ENCODE data around the gene ATP10A. TPM values are rescaled to one million over a fixed set of nuclear protein-coding genes. Genes with fewer than 3 reads are reported as not detected.

ATP10A gene
- total RNA-seq, 1 experiment from 2014 or later, result 3.0 TPM

DNA sequence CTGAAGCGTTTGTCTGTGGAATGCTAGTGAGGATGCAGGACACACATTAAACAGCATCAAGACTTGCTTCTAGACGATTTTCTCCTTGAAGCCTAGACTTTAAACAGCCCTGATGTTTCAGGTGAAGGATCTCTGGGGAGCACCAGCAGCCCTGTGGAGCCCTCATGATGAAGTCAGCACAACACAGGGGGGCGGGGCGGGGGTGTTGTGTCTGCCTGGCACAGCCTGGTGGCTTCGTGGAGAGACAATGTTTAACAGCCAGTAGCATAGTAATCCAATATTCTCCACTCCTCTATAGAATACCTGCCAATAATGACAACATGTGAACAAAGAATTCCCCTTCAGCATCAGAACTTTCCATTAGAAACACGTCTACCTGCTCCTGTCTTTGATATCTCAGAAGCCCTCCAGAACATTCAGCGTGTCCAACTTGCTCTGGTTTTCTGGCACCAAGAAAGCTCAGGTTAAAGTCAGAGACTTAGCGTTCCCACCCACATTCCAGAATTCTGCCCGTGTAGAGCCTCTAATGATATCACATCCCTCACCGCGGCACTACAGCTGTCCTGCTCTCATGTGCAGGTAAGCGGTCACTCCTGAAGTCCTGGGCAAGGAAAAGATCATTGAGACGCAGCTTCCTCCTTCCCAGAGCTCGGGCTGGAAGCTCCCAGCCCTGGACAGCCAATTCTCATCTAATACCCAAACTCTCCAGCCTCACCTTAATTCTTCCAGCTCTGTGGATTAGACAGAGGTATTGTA is 98.0 kb downstream of the ATP10A start:
- Mint-ChIP-seq H3K27ac (ENCODE audit: unreplicated experiment) (no peak overlapping the region), H3K27me3 (ENCODE audit: unreplicated experiment) (no peaks in the 10 kb centered on the region), H3K36me3 (ENCODE audit: insufficient read depth, unreplicated experiment) (no peaks in the 10 kb centered on the region), H3K4me3 (ENCODE audit: low read depth, unreplicated experiment) (no peak overlapping the region), H3K4me1 (ENCODE audit: low read depth, unreplicated experiment) (no peaks in the 10 kb centered on the region), H3K9me3 (ENCODE audit: low read depth, unreplicated experiment) (no peaks in the 10 kb centered on the region)
- TF ChIP-seq, protein P1, sequence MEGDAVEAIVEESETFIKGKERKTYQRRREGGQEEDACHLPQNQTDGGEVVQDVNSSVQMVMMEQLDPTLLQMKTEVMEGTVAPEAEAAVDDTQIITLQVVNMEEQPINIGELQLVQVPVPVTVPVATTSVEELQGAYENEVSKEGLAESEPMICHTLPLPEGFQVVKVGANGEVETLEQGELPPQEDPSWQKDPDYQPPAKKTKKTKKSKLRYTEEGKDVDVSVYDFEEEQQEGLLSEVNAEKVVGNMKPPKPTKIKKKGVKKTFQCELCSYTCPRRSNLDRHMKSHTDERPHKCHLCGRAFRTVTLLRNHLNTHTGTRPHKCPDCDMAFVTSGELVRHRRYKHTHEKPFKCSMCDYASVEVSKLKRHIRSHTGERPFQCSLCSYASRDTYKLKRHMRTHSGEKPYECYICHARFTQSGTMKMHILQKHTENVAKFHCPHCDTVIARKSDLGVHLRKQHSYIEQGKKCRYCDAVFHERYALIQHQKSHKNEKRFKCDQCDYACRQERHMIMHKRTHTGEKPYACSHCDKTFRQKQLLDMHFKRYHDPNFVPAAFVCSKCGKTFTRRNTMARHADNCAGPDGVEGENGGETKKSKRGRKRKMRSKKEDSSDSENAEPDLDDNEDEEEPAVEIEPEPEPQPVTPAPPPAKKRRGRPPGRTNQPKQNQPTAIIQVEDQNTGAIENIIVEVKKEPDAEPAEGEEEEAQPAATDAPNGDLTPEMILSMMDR (IDR thresholded peaks at IDR 0.05; ENCODE audit: unreplicated experiment), result no peak
- no TSS peak for BruUV-seq (replicated peaks)
- DNase-seq, result no peak
- CTCF ChIA-PET, result no interaction called here
- intact Hi-C loops (cut with micrococcal nuclease; ENCODE audit: unreplicated experiment), result no loop called here

DNA sequence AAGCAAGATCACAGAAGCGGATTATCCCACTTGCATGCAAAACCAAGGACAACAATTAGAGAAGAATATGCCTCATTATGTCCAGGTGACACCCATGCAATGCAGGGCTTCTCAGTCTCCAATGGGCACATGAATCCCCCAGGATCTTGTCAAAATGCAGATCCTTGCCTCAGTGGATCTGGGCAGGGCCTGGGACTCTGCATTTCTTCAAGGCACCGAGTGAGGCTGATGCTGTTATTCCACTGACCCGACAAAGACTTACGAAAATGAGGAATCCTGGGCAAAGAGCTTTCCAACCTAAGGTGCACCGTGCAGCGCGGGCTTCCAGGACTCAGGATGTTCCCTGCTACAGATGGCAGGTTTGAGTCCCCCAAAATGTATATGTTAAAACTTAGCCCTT is 99.2 kb downstream of the ATP10A start:
- DNase-seq, result no peak
- BruUV-seq (replicated peaks), result no TSS peak
- Mint-ChIP-seq H3K9me3 (ENCODE audit: low read depth, unreplicated experiment) (no peaks in the 10 kb centered on the region), H3K4me1 (ENCODE audit: low read depth, unreplicated experiment) (no peaks in the 10 kb centered on the region), H3K36me3 (ENCODE audit: insufficient read depth, unreplicated experiment) (no peaks in the 10 kb centered on the region), H3K27me3 (ENCODE audit: unreplicated experiment) (no peaks in the 10 kb centered on the region), H3K4me3 (ENCODE audit: low read depth, unreplicated experiment) (no peak overlapping the region), H3K27ac (ENCODE audit: unreplicated experiment) (no peak overlapping the region)
- CTCF ChIA-PET, result no interaction called here
- TF ChIP-seq, protein P1 (IDR thresholded peaks at IDR 0.05; ENCODE audit: unreplicated experiment), result no peak
- intact Hi-C loops (cut with micrococcal nuclease; ENCODE audit: unreplicated experiment), result no loop called here

DNA sequence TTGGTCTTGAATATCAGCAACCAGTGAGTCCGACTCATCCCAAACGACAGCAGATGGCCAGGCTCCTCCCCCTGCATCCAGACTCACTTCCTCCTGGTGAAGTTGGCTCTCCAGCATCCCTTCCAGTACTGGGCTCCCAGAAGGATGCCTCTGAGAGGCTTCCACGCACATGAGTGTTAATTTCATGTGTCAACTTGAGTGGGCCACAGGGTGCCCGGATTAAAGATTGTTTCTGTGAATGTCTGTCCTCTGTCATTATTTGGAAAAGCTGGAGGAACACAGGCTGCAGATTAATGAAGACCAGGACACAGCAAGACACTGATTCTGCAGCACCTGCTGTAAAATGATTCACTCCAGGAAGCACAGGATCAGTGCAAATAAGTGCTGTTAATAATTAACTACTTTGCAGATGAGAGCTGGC is 99.8 kb downstream of the ATP10A start:
- DNase-seq, result peak; percentile 2
- no peaks in the 10 kb centered on the region for H3K36me3 Mint-ChIP-seq (ENCODE audit: insufficient read depth, unreplicated experiment)
- TF ChIP-seq, protein P1 (IDR thresholded peaks at IDR 0.05; ENCODE audit: unreplicated experiment), result no peak
- no peaks in the 10 kb centered on the region for H3K27me3 Mint-ChIP-seq (ENCODE audit: unreplicated experiment)
- CTCF ChIA-PET, result no interaction called here
- no peaks in the 10 kb centered on the region for H3K4me1 Mint-ChIP-seq (ENCODE audit: low read depth, unreplicated experiment)
- H3K4me3 Mint-ChIP-seq (ENCODE audit: low read depth, unreplicated experiment), result no peak overlapping the region
- intact Hi-C loops (cut with micrococcal nuclease; ENCODE audit: unreplicated experiment), result no loop called here
- BruUV-seq (replicated peaks), result no TSS peak
- no peaks in the 10 kb centered on the region for H3K9me3 Mint-ChIP-seq (ENCODE audit: low read depth, unreplicated experiment)
- H3K27ac Mint-ChIP-seq (ENCODE audit: unreplicated experiment), result no peak overlapping the region

DNA sequence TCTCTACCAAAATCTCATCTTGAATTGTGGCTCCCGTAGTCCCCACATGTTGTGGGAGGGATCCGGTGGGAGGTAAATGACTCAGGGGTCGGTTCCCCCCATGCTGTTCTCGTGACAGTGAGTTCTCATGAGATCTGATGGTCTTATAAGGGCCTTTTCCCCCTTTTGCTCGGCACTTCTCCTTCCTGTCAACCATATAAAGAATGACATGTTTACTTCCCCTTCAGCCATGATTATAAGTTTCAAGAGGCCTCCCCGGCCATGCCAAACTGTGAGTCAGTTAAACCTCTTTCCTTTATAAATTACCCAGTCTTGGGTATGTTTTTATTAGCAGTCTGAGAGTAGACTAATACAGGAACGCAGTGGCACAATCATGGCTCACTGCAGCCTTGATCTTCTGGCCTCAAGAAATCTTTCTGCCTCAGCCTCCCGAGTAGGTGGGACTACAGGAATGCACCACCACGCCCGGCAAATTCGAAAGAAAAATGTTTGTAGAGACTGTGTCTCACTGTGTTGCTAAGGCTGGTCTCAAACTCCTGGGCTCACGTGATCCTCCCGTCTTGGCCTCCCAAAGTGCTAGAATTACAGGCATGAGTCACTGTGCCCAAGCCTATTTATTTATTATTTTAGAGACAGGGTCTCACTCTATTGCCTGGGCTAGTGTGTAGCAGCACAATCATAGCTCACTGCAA is 101.0 kb downstream of the ATP10A start:
- CTCF ChIA-PET, result no interaction called here
- H3K4me1 Mint-ChIP-seq (ENCODE audit: low read depth, unreplicated experiment), result no peaks in the 10 kb centered on the region
- TF ChIP-seq, protein P1 (IDR thresholded peaks at IDR 0.05; ENCODE audit: unreplicated experiment), result no peak
- H3K27ac Mint-ChIP-seq (ENCODE audit: unreplicated experiment), result no peak overlapping the region
- H3K4me3 Mint-ChIP-seq (ENCODE audit: low read depth, unreplicated experiment), result no peak overlapping the region
- no peaks in the 10 kb centered on the region for H3K27me3 Mint-ChIP-seq (ENCODE audit: unreplicated experiment)
- intact Hi-C loops (cut with micrococcal nuclease; ENCODE audit: unreplicated experiment), result no loop called here
- no peaks in the 10 kb centered on the region for H3K36me3 Mint-ChIP-seq (ENCODE audit: insufficient read depth, unreplicated experiment)
- peak; percentile 4 for DNase-seq
- H3K9me3 Mint-ChIP-seq (ENCODE audit: low read depth, unreplicated experiment), result no peaks in the 10 kb centered on the region
- no TSS peak for BruUV-seq (replicated peaks)

All from Calu3 (cell line).